SK-N-SH treated with all-trans-retinoic acid at 6 μM for 48 hours (cell line): ENCODE measurements around the gene IMPG2.

Experiments used
- ARNTL ChIP-seq: fragments of 450-650 bp; formaldehyde crosslinking; IDR thresholded peaks from 2 replicates; pipeline ENCODE4 v1.5.0; 2020; ENCODE audit warnings: low read depth, mild to moderate bottlenecking, moderate library complexity, borderline replicate concordance
- CSDC2 ChIP-seq: fragments of 250-450 bp; sonication (Bioruptor Pico); IDR thresholded peaks from 2 replicates; pipeline ENCODE4 v1.5.0; 2020; ENCODE audit warnings: mild to moderate bottlenecking, moderate library complexity
- ESRRG ChIP-seq: fragments of 250-450 bp; sonication (Bioruptor Pico); IDR thresholded peaks from 2 replicates; pipeline ENCODE4 v1.6.1; 2021; ENCODE audit warnings: mild to moderate bottlenecking
- POU6F1 ChIP-seq: fragments of 250-450 bp; sonication (Bioruptor Pico); IDR thresholded peaks from 2 replicates; pipeline ENCODE4 v1.8.0; 2021; ENCODE audit warnings: low read depth, mild to moderate bottlenecking, moderate library complexity, borderline replicate concordance
- RARB ChIP-seq: fragments of 250-450 bp; sonication (Bioruptor Pico); IDR thresholded peaks from 2 replicates; pipeline ENCODE4 v1.8.0; 2021; ENCODE audit warnings: mild to moderate bottlenecking, moderate library complexity
- ZC3H10 ChIP-seq: fragments of 250-450 bp; sonication (Bioruptor Pico); IDR thresholded peaks from 2 replicates; pipeline ENCODE4 v1.5.1; 2021; ENCODE audit warnings: mild to moderate bottlenecking, moderate library complexity
- ZFP3 ChIP-seq: fragments of 250-450 bp; sonication (Bioruptor Pico); IDR thresholded peaks from 2 replicates; pipeline ENCODE4 v1.5.0; 2020; ENCODE audit warnings: mild to moderate bottlenecking, moderate library complexity
- ZFP30 ChIP-seq: fragments of 450-650 bp; formaldehyde crosslinking; IDR thresholded peaks from 2 replicates; pipeline ENCODE4 v1.5.0; 2022; ENCODE audit warnings: mild to moderate bottlenecking, moderate library complexity

DNA sequence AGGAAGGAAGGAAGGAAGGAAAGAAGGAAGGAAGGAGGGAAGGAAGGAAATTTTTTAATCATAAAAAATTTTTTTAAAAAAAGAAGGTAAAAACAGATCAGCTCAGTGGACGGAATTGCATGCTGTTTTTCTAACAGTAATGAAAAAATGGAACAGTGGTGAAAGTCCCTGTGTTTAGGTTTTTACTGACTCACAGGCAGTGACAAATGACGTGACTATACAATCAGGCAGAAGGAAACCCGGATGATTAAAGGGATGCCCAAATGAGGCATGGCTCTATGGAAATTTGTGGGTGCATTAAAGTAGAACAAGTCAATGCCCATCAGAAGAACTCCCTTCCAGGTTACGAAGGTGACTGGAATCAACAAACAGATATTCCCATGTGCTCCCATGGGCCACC lies 135.0 kb downstream of the IMPG2 start:
- TF ChIP-seq POU6F1 (CRISPR knock-in tag) (no peak), CSDC2 (no peak), ZC3H10 (CRISPR knock-in tag) (no peak), ARNTL (CRISPR knock-in tag) (no peak), RARB (no peak), ZFP3 (no peak), ESRRG (CRISPR knock-in tag) (no peak), ZFP30 (no peak)
